ENCODE measurements around the gene ATP8B2.

DNA sequence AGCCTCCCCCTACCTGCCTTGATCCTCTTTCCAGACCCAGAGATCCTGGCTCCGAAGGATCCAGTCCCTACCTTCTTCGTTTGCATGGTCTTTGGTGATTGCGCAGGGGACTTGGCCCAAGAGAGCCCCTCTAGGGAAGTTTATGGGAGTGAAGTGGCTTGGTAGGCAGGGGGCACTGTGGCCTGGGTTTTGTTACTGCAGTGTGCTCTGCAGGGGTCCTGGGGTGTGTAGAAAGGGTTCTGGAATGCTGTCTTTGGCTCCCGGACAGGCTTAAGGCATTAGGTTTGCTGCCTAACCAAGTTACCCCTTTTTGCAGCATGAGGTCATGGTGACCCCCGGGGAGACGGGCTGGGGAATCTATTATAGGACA is 3.8 kb downstream of the ATP8B2 start:
- TF ChIP-seq, protein P1, sequence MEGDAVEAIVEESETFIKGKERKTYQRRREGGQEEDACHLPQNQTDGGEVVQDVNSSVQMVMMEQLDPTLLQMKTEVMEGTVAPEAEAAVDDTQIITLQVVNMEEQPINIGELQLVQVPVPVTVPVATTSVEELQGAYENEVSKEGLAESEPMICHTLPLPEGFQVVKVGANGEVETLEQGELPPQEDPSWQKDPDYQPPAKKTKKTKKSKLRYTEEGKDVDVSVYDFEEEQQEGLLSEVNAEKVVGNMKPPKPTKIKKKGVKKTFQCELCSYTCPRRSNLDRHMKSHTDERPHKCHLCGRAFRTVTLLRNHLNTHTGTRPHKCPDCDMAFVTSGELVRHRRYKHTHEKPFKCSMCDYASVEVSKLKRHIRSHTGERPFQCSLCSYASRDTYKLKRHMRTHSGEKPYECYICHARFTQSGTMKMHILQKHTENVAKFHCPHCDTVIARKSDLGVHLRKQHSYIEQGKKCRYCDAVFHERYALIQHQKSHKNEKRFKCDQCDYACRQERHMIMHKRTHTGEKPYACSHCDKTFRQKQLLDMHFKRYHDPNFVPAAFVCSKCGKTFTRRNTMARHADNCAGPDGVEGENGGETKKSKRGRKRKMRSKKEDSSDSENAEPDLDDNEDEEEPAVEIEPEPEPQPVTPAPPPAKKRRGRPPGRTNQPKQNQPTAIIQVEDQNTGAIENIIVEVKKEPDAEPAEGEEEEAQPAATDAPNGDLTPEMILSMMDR (IDR thresholded peaks at IDR 0.05; ENCODE audit: borderline replicate concordance, extremely low read depth, low read length, poor library complexity, severe bottlenecking): peak; percentile 53
- no peak for TF ChIP-seq EZH2 (IDR thresholded peaks at IDR 0.05; ENCODE audit: borderline replicate concordance, low read depth, low read length, severe bottlenecking)

All from DND-41 (cell line).